PFSK-1 (cell line): Measurements from ENCODE around the gene TRPM2.

Experiments used
- FOXP2 ChIP-seq: optimal IDR thresholded peaks from 2 replicates; pipeline ENCODE3; 2011; ENCODE audit warnings: borderline replicate concordance, control low read depth, inconsistent platforms; ENCODE audit not compliant: insufficient read depth; ENCODE audit errors: extremely low read length, extremely low read depth
- POLR2AphosphoS5 ChIP-seq: IDR thresholded peaks from 2 replicates; pipeline ENCODE4 v1.6.1; 2012; ENCODE audit warnings: low read depth, mild to moderate bottlenecking, control low read depth, low read length, moderate library complexity
- REST ChIP-seq, 2 experiments: IDR thresholded peaks; 2 replicates each; pipeline versions ENCODE4 v1.6.1 to v1.8.0; 2011 to 2012; ENCODE audit warnings: low read depth in 2 of 2, low read length in 2 of 2, control low read depth in 1 of 2, inconsistent platforms in 1 of 2, mild to moderate bottlenecking in 1 of 2, moderate library complexity in 1 of 2; ENCODE audit not compliant: insufficient read depth in 1 of 2
- SIN3A ChIP-seq: IDR thresholded peaks from 2 replicates; pipeline ENCODE4 v1.6.1; 2012; ENCODE audit warnings: mild to moderate bottlenecking, low read length, moderate library complexity, borderline replicate concordance; ENCODE audit not compliant: insufficient read depth
- TAF1 ChIP-seq: IDR thresholded peaks from 2 replicates; pipeline ENCODE4 v1.6.1; 2012; ENCODE audit warnings: low read length, control low read depth, borderline replicate concordance; ENCODE audit not compliant: insufficient read depth

GRCh38 chr21:44475266-44475845 lies 121.9 kb downstream of the TRPM2 start:
- TF ChIP-seq REST (IDR thresholded peaks at IDR 0.05; ENCODE audit: insufficient read depth in 1 of 2, low read depth in 2 of 2, low read length in 2 of 2) (no peak), POLR2AphosphoS5 (no peak), SIN3A (no peak), TAF1 (no peak), FOXP2 (no peak)
